Adipocyte (in vitro differentiated cells): ENCODE measurements around the gene DISP1.

Source experiments
- DNase-seq: peaks from one replicate; pipeline ENCODE4 v3.0.0-alpha.2; 2015; ENCODE audit warnings: low read depth
- H3K27me3 ChIP-seq: replicated peaks from 2 replicates; pipeline ENCODE4 v1.7.0; 2013; ENCODE audit warnings: mild to moderate bottlenecking, low read length, moderate library complexity; ENCODE audit not compliant: control insufficient read depth, insufficient read depth
- H3K36me3 ChIP-seq: 2 replicates; pipeline ENCODE4 v1.7.0; 2013; ENCODE audit warnings: low read length, mild to moderate bottlenecking, moderate library complexity; ENCODE audit not compliant: control insufficient read depth, insufficient read depth, severe bottlenecking
- H3K4me1 ChIP-seq: 2 replicates; pipeline ENCODE4 v1.7.0; 2013; ENCODE audit warnings: mild to moderate bottlenecking, low read length, moderate library complexity; ENCODE audit not compliant: control insufficient read depth, insufficient read depth
- H3K4me3 ChIP-seq: 2 replicates; pipeline ENCODE4 v1.7.0; 2013; ENCODE audit warnings: mild to moderate bottlenecking, low read length, moderate library complexity
- H3K9ac ChIP-seq: 2 replicates; pipeline ENCODE4 v1.7.0; 2013; ENCODE audit warnings: mild to moderate bottlenecking, low read length, moderate library complexity
- H3K9me3 ChIP-seq: 2 replicates; pipeline ENCODE4 v1.7.0; 2013; ENCODE audit warnings: mild to moderate bottlenecking, low read length, moderate library complexity; ENCODE audit not compliant: control insufficient read depth

Gene DISP1

DNA sequence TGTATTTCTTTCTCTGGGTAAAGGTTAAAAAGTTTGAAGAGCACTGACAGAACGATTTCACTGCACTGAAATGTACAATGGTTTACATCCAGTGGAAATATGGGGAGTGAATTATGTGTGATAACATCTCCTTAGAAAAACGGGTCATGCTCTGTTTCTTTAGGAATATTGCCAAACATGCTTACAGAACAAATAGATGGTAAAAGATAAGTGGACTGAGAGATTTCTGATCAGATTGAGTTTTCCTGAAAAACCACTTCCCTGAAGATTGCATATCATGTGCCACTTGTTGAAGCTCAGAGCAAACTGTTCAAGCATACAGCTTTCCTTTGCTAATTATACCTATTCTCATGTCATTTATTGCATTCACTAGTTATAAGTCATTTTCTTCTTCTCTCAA is 29.9 kb upstream of the DISP1 start:
- H3K36me3 ChIP-seq, result no peaks in the 10 kb centered on the region
- no peak overlapping the region for H3K9ac ChIP-seq
- DNase-seq, result peak; percentile 22
- peaks cover 5% of the 10 kb centered on the region for H3K4me1 ChIP-seq
- H3K4me3 ChIP-seq, result no peak overlapping the region
- H3K27me3 ChIP-seq, result no peaks in the 10 kb centered on the region
- H3K9me3 ChIP-seq, result peaks cover 6% of the 10 kb centered on the region

DNA sequence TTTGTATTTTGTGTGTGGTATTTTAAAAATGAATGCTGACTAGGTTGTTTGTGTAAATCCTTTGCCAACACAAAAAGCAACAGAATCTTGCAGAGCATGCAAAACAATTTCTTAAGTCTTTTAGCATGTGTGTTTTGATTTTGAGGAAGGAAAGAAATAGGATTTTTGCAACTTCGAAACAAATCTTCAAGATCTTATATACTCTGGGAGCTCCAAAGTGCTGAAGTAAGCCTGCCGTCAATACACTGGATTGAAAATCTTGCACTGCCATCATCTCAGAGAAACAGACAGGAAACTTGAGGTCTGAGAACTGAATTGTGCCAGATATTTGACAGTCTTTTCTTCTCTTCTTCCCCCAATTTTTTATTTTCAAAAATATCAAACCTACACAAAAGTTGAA is 29.3 kb upstream of the DISP1 start:
- peaks cover 6% of the 10 kb centered on the region for H3K9me3 ChIP-seq

DNA sequence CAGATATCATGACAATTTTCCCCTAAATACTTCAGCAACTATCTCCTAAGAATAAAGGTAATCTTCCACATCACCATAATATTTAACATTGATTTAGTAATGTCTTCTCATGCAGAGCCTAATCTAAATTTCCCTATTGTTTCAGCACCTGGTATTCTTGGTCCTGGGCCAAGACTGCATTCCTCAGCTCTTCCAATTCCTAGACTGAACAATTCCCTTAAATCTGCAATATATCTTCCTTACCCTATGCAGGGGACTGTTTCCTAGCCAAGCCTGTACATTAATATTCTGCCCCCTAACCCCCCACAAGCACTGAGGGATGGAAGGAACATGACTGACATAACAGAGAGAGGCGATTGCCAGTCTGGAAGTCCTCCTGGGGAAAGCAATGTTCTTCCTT is 28.7 kb upstream of the DISP1 start:
- H3K4me3 ChIP-seq, result no peak overlapping the region
- peaks cover 1% of the 10 kb centered on the region for H3K9me3 ChIP-seq
- no peak overlapping the region for H3K9ac ChIP-seq
- H3K27me3 ChIP-seq, result no peaks in the 10 kb centered on the region
- DNase-seq, result no peak
- H3K36me3 ChIP-seq, result no peaks in the 10 kb centered on the region
- H3K4me1 ChIP-seq, result peaks cover 5% of the 10 kb centered on the region

More for the DNA sequence above, 29.3 kb upstream of the DISP1 start:
- Histone ChIP-seq H3K4me3 (no peak overlapping the region), H3K9ac (no peak overlapping the region), H3K27me3 (no peaks in the 10 kb centered on the region), H3K36me3 (no peaks in the 10 kb centered on the region), H3K4me1 (peaks cover 5% of the 10 kb centered on the region)
- no peak for DNase-seq

DNA sequence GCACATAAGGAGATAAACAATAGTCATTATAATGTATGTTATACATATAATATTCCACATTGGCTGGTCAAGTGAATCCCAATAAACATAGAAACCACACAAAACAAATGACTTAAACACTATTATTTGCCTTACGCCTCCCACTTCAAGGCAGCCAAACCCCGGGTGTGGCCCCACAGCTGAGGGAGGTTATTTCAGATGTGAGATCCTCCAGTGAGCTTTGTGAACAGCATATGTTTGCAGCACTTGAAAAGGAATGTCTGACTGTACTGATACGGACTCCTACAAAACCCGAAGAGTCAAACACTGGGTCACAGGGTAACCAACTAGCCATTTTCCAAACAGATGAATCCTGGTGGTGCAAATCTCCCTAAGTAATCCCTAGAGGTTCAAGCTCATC is 27.1 kb upstream of the DISP1 start:
- Histone ChIP-seq H3K36me3 (no peaks in the 10 kb centered on the region), H3K4me3 (no peak overlapping the region), H3K4me1 (peaks cover 5% of the 10 kb centered on the region), H3K9me3 (no peaks in the 10 kb centered on the region), H3K9ac (no peak overlapping the region), H3K27me3 (no peaks in the 10 kb centered on the region)
- no peak for DNase-seq

DNA sequence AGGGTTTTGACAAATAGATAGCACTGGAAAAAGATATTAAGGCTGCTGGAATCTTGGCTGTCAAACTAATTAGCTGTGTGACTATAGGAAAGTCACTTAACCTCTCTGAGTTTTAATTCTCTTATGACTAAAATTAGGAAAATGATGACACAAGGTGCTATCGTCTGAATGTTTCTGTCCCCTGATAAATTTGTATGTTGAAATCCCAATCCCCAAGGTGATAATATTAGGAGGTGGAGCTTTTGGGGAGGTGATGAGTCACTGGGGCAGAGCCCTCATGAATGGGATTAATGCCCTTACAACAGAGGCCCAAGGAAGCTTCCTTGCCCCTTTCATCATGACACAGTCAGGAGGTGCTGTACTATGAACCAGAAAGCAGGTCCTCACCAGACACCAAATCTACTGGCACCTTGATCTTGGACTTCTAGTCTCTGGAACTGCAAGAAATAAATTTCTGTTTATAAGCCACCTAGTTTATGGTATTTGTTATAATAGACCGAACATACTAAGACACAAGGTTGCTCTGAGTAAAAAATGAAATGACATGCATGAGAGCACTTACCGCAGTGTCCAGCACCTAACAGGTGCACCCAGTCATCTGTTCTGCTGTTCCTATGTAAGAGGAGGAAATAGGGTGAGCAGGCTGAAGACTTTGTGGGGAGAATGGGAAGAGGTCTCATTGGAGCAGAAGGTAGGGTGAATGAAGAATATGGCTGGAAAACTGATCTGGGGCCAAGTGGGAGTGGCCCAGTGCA is 26.3 kb upstream of the DISP1 start:
- Histone ChIP-seq H3K4me1 (peaks cover 5% of the 10 kb centered on the region), H3K4me3 (no peak overlapping the region), H3K9me3 (no peaks in the 10 kb centered on the region), H3K36me3 (no peaks in the 10 kb centered on the region), H3K9ac (no peak overlapping the region), H3K27me3 (no peaks in the 10 kb centered on the region)
- no peak for DNase-seq

DNA sequence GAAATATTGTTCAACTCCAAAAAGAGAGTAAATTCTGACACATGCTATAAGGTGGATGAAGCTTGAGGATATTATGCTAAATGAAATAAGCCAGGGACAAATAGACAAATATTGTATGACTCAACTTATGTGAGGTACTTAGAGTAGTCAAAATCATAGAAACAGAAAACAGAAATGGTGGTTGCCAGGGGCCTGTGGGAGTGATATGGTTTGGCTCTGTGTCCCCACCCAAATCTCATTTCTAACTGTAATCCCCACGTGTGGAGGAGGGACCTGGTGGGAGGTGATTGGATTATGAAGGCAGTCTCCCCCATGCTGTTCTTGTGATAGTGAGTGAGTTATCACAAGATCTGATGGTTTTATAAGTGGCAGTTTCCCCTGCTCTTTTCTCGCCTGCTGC is 24.7 kb upstream of the DISP1 start:
- DNase-seq, result no peak
- peaks cover 5% of the 10 kb centered on the region for H3K4me1 ChIP-seq
- no peaks in the 10 kb centered on the region for H3K36me3 ChIP-seq
- no peak overlapping the region for H3K9ac ChIP-seq
- H3K4me3 ChIP-seq, result no peak overlapping the region
- no peaks in the 10 kb centered on the region for H3K9me3 ChIP-seq
- no peaks in the 10 kb centered on the region for H3K27me3 ChIP-seq

DNA sequence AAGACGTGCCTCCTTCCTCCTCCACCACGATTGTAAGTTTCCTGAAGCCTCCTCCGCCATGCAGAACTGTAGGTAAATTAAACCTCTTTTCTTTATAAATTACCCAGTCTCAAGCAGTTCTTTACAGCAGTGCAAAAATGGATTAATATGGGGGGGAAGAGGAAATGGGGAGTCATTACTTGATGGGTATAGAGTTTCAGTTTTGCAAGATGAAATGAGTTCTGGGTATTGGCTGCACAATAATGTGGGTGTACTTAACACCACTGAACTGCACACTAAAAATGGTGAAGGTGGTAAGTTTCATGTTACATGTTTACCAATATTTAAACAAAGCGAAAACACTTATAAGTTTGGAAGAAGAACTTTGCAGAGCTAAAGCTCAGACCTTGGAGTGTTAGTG is 24.3 kb upstream of the DISP1 start:
- Histone ChIP-seq H3K4me3 (no peak overlapping the region), H3K27me3 (no peaks in the 10 kb centered on the region), H3K36me3 (no peaks in the 10 kb centered on the region), H3K9ac (no peak overlapping the region), H3K4me1 (peaks cover 5% of the 10 kb centered on the region), H3K9me3 (no peaks in the 10 kb centered on the region)
- no peak for DNase-seq

DNA sequence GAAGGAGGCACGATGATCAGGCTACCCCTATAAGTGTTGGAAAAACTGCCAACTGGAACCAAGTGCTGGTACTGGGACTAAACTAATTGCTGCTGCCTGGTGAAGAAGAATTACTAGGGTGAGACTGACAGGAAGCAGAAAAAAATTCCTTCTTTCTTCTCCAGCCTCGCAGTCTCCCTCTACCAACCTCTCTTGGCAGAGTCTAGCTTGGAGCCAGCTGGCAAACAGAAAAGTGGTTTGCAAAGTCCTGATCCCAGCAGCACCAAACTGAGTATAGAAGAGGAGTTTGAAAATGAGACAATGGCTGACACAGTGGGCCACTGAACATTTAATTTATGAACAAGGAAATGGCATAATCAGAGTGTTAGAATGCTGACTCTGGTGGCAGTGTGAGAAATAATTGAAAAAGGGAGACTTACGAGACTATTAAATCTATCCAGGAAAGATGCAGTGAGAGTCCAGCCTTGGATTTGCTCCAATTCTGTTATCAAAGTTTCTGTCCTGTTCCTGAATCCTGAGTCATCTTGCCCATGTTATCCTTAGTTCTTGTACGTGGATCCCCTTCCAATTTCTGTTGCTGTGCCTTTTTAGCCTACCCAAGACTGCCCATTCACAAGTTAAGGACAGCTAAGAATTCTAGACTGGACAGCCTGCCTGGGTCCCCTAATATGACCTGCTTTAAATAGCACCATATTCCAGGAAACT is 23.7 kb upstream of the DISP1 start:
- Histone ChIP-seq H3K36me3 (no peaks in the 10 kb centered on the region), H3K27me3 (no peaks in the 10 kb centered on the region), H3K4me3 (no peak overlapping the region), H3K9ac (no peak overlapping the region), H3K4me1 (peaks cover 5% of the 10 kb centered on the region), H3K9me3 (no peaks in the 10 kb centered on the region)
- no peak for DNase-seq

DNA sequence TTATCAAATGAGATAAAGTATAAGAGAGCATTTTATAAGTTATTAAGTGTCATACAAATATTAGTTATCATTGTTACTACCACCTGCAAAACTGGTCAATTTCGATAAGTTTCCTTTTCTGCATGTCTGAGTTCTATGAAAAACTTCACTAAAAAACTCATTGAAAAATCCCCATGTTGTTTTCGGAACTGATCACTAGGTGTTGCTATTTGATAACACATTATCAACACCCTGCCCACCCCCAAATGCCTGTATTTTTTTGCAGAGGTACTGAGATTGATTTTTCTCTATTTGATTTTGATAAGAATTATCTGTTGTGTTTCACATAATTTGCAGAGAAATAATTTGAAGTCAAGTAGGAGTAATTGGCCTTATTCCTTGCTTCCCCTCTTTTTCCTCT is 22.1 kb upstream of the DISP1 start:
- Histone ChIP-seq H3K9ac (no peak overlapping the region), H3K36me3 (no peaks in the 10 kb centered on the region), H3K4me1 (peaks cover 3% of the 10 kb centered on the region), H3K4me3 (no peak overlapping the region), H3K27me3 (no peaks in the 10 kb centered on the region), H3K9me3 (no peaks in the 10 kb centered on the region)
- peak; percentile 75 for DNase-seq

DNA sequence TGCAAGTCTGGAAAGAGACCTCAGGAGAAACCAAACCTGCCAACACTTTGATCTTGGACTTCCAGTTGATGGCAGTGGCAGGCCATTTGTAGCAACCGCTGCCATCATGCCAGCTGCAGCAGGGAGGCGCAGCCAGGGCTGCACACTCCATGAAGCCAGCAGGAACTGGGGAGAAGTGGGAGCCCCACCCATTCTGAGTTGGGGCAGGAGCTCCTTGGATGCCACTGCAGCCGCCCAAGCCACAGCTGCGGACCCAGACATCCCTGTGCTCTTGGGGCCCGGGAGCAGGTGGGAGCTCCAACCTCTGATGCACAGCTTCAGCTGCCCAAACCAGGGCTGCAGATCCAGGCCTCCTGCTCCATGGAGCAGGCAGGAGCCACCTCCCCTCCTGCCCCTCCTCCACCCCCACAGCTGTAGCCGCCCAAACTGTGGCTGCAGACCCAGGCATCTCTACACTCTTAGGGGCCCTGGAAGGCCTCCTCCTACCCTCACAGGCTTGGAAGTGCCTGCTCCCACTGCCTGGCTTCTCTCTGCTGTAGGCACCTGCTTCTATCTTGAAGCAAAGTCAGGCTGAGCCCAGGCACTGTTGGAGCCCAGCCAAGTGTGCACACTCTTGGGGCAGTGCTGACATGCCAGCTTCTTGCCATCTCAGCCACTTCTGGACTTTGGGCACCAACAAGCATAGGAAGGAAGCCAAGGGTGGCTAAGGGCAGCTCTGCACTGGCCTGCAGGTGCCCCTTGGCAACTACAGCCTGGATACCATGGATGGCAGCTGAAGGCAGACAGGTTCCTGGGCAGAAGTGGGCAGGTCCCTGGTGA is 20.0 kb upstream of the DISP1 start:
- H3K4me1 ChIP-seq, result peaks cover 4% of the 10 kb centered on the region
- no peak for DNase-seq
- H3K4me3 ChIP-seq, result no peak overlapping the region
- no peaks in the 10 kb centered on the region for H3K36me3 ChIP-seq
- no peaks in the 10 kb centered on the region for H3K27me3 ChIP-seq
- H3K9ac ChIP-seq, result no peak overlapping the region
- no peaks in the 10 kb centered on the region for H3K9me3 ChIP-seq

DNA sequence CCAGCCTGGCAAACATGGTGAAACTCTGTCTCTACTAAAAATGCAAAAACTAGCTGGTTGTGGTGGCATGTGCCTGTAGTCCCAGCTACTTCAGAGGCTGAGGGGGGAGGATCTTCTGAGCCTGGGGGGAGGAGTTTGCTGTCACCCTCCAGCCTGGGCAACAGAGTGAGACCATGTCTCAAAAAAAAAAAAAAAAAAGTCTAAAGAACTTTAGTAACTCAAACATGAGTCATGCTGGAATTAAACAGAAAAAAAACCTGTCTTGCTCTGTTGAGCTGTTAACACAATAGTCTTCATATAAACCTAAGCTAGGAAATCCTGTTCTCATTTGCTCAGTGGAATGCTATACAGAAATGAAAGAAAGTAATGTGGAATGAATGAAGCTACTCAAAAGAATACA is 16.7 kb upstream of the DISP1 start:
- Histone ChIP-seq H3K9me3 (no peaks in the 10 kb centered on the region), H3K4me3 (no peak overlapping the region), H3K27me3 (no peaks in the 10 kb centered on the region), H3K36me3 (no peaks in the 10 kb centered on the region), H3K4me1 (peaks cover 4% of the 10 kb centered on the region), H3K9ac (no peak overlapping the region)
- DNase-seq, result peak; percentile 65
